ENCODE data around the gene RAB28. TPM values are rescaled to one million over a fixed set of nuclear protein-coding genes. Genes with fewer than 3 reads are reported as not detected.
A peak's percentile ranks its signal among the peaks of the same experiment; 100 is the strongest.

RAB28 gene
- total and polyA plus RNA-seq, 9 of the 15 experiments (the other 6 are each of a cell fraction or from before 2014, with no cell fraction given), result 6.7 to 40.4 (median 23.0) TPM

GRCh38 chr4:13528821-13529127 is 44.6 kb upstream of the RAB28 start (continued):
- TF ChIP-seq SMARCC2 (IDR thresholded peaks at IDR 0.05; ENCODE audit: low read depth), result no peak

DNA sequence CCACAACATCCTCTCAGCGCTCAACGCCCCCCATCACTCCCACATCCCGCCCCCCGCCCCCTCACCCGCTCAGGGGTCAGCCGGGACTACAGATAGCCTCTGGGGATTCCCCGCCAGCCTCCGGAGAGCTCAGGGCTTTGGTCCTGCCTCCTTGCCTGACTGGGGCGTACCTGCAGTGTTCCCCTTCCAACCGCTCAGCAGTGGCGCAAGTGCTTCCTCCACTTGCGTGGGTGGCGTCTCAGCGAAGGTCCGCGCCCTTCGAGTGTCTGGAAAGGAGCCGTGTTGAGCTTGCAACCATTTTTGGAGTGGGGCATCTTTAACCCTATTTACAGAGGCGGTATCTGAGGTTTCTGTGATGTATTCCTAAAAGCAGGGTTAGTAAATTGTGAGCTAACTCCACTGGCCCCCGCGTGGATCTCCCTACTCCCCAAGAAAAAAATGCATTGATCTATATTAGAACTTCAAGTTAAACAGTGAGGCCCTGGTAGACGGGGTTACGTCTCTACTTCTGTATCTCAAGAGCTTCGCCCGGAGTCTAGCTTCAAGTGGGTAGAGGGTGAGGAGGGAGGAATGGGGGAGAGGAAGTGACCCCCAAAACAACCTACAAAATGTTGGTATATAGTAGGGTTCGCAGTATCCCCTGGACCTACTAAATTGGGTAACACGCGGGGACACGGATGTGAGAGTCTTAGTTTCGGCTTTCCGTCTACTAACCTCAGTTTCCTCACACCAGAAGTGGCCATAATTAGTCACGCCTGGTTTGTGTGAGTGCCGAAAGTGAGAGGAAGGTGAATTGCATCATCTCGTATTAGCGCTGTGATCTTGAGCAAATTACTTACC is 44.1 kb upstream of the RAB28 start:
- no peaks in the 10 kb centered on the region for H3K9me3 ChIP-seq (replicated peaks; ENCODE audit: control insufficient read depth, insufficient read depth, low read depth, low read length)
- no peak overlapping the region for H3K4me2 ChIP-seq (ENCODE audit: insufficient read depth, low read length)
- CTCF ChIA-PET (ENCODE audit: low intra/inter-chr PET ratio), result no interaction called here
- peaks cover 14 to 19% of the 10 kb centered on the region in 2 experiments; a peak in 4 of 5 replicates for H3K4me1 ChIP-seq (replicated peaks in 1 of 2; ENCODE audit: control insufficient read depth in 2 of 2, insufficient read depth in 2 of 2, low read length in 2 of 2)
- no peak for TF ChIP-seq RBM25 (IDR thresholded peaks at IDR 0.05; ENCODE audit: low read depth, low read length, severe bottlenecking)
- TF ChIP-seq OTX1 (CRISPR knock-in tag; IDR thresholded peaks at IDR 0.05), result no peak
- no peak for TF ChIP-seq ZNF785 (CRISPR knock-in tag; IDR thresholded peaks at IDR 0.05)
- TF ChIP-seq, protein P1, sequence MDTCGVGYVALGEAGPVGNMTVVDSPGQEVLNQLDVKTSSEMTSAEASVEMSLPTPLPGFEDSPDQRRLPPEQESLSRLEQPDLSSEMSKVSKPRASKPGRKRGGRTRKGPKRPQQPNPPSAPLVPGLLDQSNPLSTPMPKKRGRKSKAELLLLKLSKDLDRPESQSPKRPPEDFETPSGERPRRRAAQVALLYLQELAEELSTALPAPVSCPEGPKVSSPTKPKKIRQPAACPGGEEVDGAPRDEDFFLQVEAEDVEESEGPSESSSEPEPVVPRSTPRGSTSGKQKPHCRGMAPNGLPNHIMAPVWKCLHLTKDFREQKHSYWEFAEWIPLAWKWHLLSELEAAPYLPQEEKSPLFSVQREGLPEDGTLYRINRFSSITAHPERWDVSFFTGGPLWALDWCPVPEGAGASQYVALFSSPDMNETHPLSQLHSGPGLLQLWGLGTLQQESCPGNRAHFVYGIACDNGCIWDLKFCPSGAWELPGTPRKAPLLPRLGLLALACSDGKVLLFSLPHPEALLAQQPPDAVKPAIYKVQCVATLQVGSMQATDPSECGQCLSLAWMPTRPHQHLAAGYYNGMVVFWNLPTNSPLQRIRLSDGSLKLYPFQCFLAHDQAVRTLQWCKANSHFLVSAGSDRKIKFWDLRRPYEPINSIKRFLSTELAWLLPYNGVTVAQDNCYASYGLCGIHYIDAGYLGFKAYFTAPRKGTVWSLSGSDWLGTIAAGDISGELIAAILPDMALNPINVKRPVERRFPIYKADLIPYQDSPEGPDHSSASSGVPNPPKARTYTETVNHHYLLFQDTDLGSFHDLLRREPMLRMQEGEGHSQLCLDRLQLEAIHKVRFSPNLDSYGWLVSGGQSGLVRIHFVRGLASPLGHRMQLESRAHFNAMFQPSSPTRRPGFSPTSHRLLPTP (IDR thresholded peaks at IDR 0.05; ENCODE audit: borderline replicate concordance, extremely low read depth, insufficient read length), result no peak
- TF ChIP-seq NELFE (IDR thresholded peaks at IDR 0.05; ENCODE audit: insufficient read depth, insufficient read length), result no peak
- peak; percentile 61 for TF ChIP-seq EGR1 (conservative IDR thresholded peaks at IDR 0.05)
- peak; percentile 76 for TF ChIP-seq HNRNPLL (IDR thresholded peaks at IDR 0.05; ENCODE audit: low read depth, low read length, poor library complexity, severe bottlenecking)
- TF ChIP-seq ATF3 (IDR thresholded peaks at IDR 0.05), result peak; percentile 47
- TF ChIP-seq ATF3 (CRISPR knock-in tag; conservative IDR thresholded peaks at IDR 0.05), result no peak
- no peak for TF ChIP-seq CEBPG (CRISPR knock-in tag; IDR thresholded peaks at IDR 0.05)
- TF ChIP-seq CEBPG (tag; conservative IDR thresholded peaks at IDR 0.05 in 1 of 2, IDR thresholded peaks at IDR 0.05 in 1 of 2), result peak; percentile 29 to 59; a peak in 2 of 4 replicates
- H3K27me3 ChIP-seq (ENCODE audit: control insufficient read depth in 2 of 2, insufficient read depth in 2 of 2, low read length in 2 of 2), result peaks cover 4 to 36% of the 10 kb centered on the region in 2 experiments; a peak in 4 of 5 replicates
- no peak overlapping the region for H3K4me3 ChIP-seq
- WGBS (ENCODE audit: insufficient coverage, low coverage, missing lambda C conversion rate), result 40% methylated on average over 33 of the region's 35 CpGs
- in situ Hi-C loops (cut with MboI), result no loop called here
- no peaks in the 10 kb centered on the region for H4K20me1 ChIP-seq (replicated peaks; ENCODE audit: control insufficient read depth, insufficient read depth, low read length)
- no peaks in the 10 kb centered on the region for H3K79me2 ChIP-seq (ENCODE audit: control insufficient read depth, insufficient read depth, low read length)
- no peak overlapping the region for H2AFZ ChIP-seq (ENCODE audit: low read depth, low read length)
- H3K9me1 ChIP-seq (ENCODE audit: control insufficient read depth, insufficient read depth, low read length), result no peaks in the 10 kb centered on the region
- H3K27ac ChIP-seq (ENCODE audit: extremely low read depth, low read depth, low read length), result no peak overlapping the region
- POLR2A ChIA-PET, result no interaction called here
- no peaks in the 10 kb centered on the region for H3K36me3 ChIP-seq (ENCODE audit: control insufficient read depth, insufficient read depth, low read length)
- DNase-seq (ENCODE audit: extremely low read depth in 1 of 4, low spot score in 3 of 4) (peak in 1 of 4 experiments; percentile 6), FAIRE-seq (no peak), ATAC-seq (peak; percentile 21; the same call in 1 of the 3 replicates)
- BruUV-seq (replicated peaks), result no TSS peak
- H3K9ac ChIP-seq (ENCODE audit: insufficient read depth in 1 of 2, low read depth in 2 of 2, low read length in 2 of 2), result no peak overlapping the region
- intact Hi-C loops (cut with micrococcal nuclease), result no loop called here
